HEK293 (cell line): Measurements from ENCODE around the gene NR3C2.
A peak's percentile ranks its signal among the peaks of the same experiment; 100 is the strongest.

Source experiments
- EGR2 ChIP-seq: fragments of 450-650 bp; formaldehyde crosslinking; IDR thresholded peaks from 2 replicates; pipeline ENCODE4 v1.5.1; 2016; ENCODE audit warnings: low read depth, missing biosample characterization, missing genetic modification characterization
- HOXD13 ChIP-seq: sonication (generic); formaldehyde crosslinking; IDR thresholded peaks from 2 replicates; pipeline ENCODE4 v1.8.0; 2022; ENCODE audit warnings: missing genetic modification reagents, borderline replicate concordance
- REPIN1 ChIP-seq: fragments of 450-650 bp; formaldehyde crosslinking; IDR thresholded peaks from 2 replicates; pipeline ENCODE4 v1.5.1; 2017; ENCODE audit warnings: missing biosample characterization, missing genetic modification characterization, low read depth
- ZBTB17 ChIP-seq: fragments of 450-650 bp; formaldehyde crosslinking; IDR thresholded peaks from 2 replicates; pipeline ENCODE4 v1.5.1; 2016; ENCODE audit warnings: missing biosample characterization, missing genetic modification characterization
- ZFP69B ChIP-seq: fragments of 450-650 bp; formaldehyde crosslinking; IDR thresholded peaks from 2 replicates; pipeline ENCODE4 v1.5.1; 2016; ENCODE audit warnings: missing biosample characterization, missing genetic modification characterization
- ZNF202 ChIP-seq: fragments of 450-650 bp; formaldehyde crosslinking; IDR thresholded peaks from 2 replicates; pipeline ENCODE4 v1.5.1; 2016; ENCODE audit warnings: missing biosample characterization, missing genetic modification characterization, borderline replicate concordance
- ZNF211 ChIP-seq: fragments of 450-650 bp; formaldehyde crosslinking; IDR thresholded peaks from 2 replicates; pipeline ENCODE4 v1.5.1; 2016; ENCODE audit warnings: low read depth, missing biosample characterization, missing genetic modification characterization
- ZNF24 ChIP-seq: fragments of 450-650 bp; formaldehyde crosslinking; IDR thresholded peaks from 2 replicates; pipeline ENCODE4 v1.5.1; 2016; ENCODE audit warnings: missing biosample characterization, missing genetic modification characterization
- ZNF433 ChIP-seq: fragments of 450-650 bp; formaldehyde crosslinking; IDR thresholded peaks from 2 replicates; pipeline ENCODE4 v1.5.1; 2016; ENCODE audit warnings: missing biosample characterization, missing genetic modification characterization, low read depth
- ZNF707 ChIP-seq: fragments of 450-650 bp; formaldehyde crosslinking; IDR thresholded peaks from 2 replicates; pipeline ENCODE4 v1.5.1; 2016; ENCODE audit warnings: missing biosample characterization, missing genetic modification characterization
- ZNF830 ChIP-seq: fragments of 450-650 bp; IDR thresholded peaks from 2 replicates; pipeline ENCODE4 v1.5.0; 2018; ENCODE audit warnings: missing biosample characterization, missing genetic modification characterization, low read depth, mild to moderate bottlenecking, moderate library complexity
- ZXDB ChIP-seq: fragments of 450-650 bp; formaldehyde crosslinking; IDR thresholded peaks from 2 replicates; pipeline ENCODE4 v1.5.1; 2016; ENCODE audit warnings: missing biosample characterization, missing genetic modification characterization
- TF ChIP-seq, protein P1 (sequence below): fragments of 450-650 bp; formaldehyde crosslinking; IDR thresholded peaks from 2 replicates; pipeline ENCODE4 v1.5.1; 2016; ENCODE audit warnings: missing biosample characterization, missing genetic modification characterization
- TF ChIP-seq, protein P2 (sequence below): fragments of 450-650 bp; formaldehyde crosslinking; IDR thresholded peaks from 2 replicates; pipeline ENCODE4 v1.5.0; 2017; ENCODE audit warnings: missing biosample characterization, missing genetic modification characterization, borderline replicate concordance
- TF ChIP-seq, protein P3 (sequence below): fragments of 450-650 bp; formaldehyde crosslinking; IDR thresholded peaks from 2 replicates; pipeline ENCODE4 v1.5.1; 2016; ENCODE audit warnings: missing biosample characterization, missing genetic modification characterization
- TF ChIP-seq, protein P4 (sequence below): fragments of 450-650 bp; formaldehyde crosslinking; IDR thresholded peaks from 2 replicates; pipeline ENCODE4 v1.5.1; 2016; ENCODE audit warnings: missing biosample characterization, missing genetic modification characterization
- TF ChIP-seq, protein P5 (sequence below): fragments of 450-650 bp; formaldehyde crosslinking; IDR thresholded peaks from 2 replicates; pipeline ENCODE4 v1.5.1; 2017; ENCODE audit warnings: missing biosample characterization, missing genetic modification characterization
- TF ChIP-seq, protein P6 (sequence below): fragments of 450-650 bp; formaldehyde crosslinking; IDR thresholded peaks from 2 replicates; pipeline ENCODE4 v1.5.1; 2016; ENCODE audit warnings: missing biosample characterization, missing genetic modification characterization
- TF ChIP-seq, protein P7 (sequence below): fragments of 450-650 bp; formaldehyde crosslinking; IDR thresholded peaks from 2 replicates; pipeline ENCODE4 v1.5.1; 2016; ENCODE audit warnings: missing biosample characterization, missing genetic modification characterization
- TF ChIP-seq, protein P8 (sequence below): fragments of 450-650 bp; formaldehyde crosslinking; IDR thresholded peaks from 2 replicates; pipeline ENCODE4 v1.5.1; 2016; ENCODE audit warnings: missing biosample characterization, missing genetic modification characterization

The NR3C2 gene

DNA sequence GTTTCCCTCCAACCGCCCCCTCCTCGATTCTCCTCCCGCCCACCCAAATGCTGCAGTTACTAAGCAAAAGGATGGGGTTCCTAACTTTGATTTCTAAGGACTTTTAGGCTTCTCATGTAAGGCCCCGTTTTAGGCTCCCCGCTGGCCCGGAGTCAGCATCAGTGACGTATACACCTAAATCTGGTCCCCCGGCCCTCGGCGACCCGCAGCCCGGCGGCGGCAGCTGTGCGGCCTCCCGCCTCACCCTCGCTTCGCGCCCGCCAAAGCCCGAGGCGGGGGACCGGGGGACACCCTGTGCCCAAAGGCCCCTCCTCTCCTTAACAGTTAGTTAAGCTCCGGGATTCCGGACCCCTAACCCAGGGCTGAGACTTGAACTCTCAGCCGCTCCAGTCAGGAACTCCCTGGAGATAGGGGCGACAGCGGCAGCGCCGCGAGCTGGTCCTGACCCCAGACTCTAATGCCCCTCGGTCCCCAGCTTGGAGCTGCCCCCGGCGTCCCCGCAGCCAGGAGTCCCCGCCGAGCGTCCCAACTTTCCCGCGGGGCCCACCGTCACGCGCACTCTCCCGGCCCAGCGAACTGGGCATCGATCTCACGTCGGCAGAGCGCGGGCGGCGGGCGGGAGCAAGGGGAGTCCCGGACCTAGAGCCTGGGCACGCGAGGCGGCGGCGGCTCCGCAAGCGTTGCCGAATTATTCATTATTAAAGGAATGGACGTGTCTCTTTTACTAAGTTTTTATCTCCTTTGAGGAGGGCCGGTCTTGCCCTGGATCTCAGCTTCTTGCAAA, 1.5 kb upstream of the NR3C2 start (continued):
- TF ChIP-seq, protein P1, sequence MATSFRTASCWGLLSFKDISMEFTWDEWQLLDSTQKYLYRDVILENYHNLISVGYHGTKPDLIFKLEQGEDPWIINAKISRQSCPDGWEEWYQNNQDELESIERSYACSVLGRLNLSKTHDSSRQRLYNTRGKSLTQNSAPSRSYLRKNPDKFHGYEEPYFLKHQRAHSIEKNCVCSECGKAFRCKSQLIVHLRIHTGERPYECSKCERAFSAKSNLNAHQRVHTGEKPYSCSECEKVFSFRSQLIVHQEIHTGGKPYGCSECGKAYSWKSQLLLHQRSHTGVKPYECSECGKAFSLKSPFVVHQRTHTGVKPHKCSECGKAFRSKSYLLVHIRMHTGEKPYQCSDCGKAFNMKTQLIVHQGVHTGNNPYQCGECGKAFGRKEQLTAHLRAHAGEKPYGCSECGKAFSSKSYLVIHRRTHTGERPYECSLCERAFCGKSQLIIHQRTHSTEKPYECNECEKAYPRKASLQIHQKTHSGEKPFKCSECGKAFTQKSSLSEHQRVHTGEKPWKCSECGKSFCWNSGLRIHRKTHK, result no peak
- TF ChIP-seq HOXD13 (no peak), ZNF202 (tag by site-specific recombination) (no peak), ZBTB17 (tag by site-specific recombination) (no peak), ZXDB (no peak), REPIN1 (tag by site-specific recombination) (no peak), EGR2 (tag by site-specific recombination) (peak; percentile 8; the same call in 1 of the 2 replicates), ZNF433 (tag by site-specific recombination) (no peak), ZNF24 (no peak), ZNF707 (tag by site-specific recombination) (no peak), ZNF830 (tag by site-specific recombination) (no peak), ZNF211 (tag by site-specific recombination) (no peak), ZFP69B (tag by site-specific recombination) (peak; percentile 81)
- TF ChIP-seq, protein P2, sequence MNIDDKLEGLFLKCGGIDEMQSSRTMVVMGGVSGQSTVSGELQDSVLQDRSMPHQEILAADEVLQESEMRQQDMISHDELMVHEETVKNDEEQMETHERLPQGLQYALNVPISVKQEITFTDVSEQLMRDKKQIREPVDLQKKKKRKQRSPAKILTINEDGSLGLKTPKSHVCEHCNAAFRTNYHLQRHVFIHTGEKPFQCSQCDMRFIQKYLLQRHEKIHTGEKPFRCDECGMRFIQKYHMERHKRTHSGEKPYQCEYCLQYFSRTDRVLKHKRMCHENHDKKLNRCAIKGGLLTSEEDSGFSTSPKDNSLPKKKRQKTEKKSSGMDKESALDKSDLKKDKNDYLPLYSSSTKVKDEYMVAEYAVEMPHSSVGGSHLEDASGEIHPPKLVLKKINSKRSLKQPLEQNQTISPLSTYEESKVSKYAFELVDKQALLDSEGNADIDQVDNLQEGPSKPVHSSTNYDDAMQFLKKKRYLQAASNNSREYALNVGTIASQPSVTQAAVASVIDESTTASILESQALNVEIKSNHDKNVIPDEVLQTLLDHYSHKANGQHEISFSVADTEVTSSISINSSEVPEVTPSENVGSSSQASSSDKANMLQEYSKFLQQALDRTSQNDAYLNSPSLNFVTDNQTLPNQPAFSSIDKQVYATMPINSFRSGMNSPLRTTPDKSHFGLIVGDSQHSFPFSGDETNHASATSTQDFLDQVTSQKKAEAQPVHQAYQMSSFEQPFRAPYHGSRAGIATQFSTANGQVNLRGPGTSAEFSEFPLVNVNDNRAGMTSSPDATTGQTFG (tag by site-specific recombination), result no peak
- TF ChIP-seq, protein P3, sequence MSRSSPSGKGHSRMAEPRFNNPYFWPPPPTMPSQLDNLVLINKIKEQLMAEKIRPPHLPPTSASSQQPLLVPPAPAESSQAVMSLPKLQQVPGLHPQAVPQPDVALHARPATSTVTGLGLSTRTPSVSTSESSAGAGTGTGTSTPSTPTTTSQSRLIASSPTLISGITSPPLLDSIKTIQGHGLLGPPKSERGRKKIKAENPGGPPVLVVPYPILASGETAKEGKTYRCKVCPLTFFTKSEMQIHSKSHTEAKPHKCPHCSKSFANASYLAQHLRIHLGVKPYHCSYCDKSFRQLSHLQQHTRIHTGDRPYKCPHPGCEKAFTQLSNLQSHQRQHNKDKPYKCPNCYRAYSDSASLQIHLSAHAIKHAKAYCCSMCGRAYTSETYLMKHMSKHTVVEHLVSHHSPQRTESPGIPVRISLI (tag by site-specific recombination), result no peak
- TF ChIP-seq, protein P4, sequence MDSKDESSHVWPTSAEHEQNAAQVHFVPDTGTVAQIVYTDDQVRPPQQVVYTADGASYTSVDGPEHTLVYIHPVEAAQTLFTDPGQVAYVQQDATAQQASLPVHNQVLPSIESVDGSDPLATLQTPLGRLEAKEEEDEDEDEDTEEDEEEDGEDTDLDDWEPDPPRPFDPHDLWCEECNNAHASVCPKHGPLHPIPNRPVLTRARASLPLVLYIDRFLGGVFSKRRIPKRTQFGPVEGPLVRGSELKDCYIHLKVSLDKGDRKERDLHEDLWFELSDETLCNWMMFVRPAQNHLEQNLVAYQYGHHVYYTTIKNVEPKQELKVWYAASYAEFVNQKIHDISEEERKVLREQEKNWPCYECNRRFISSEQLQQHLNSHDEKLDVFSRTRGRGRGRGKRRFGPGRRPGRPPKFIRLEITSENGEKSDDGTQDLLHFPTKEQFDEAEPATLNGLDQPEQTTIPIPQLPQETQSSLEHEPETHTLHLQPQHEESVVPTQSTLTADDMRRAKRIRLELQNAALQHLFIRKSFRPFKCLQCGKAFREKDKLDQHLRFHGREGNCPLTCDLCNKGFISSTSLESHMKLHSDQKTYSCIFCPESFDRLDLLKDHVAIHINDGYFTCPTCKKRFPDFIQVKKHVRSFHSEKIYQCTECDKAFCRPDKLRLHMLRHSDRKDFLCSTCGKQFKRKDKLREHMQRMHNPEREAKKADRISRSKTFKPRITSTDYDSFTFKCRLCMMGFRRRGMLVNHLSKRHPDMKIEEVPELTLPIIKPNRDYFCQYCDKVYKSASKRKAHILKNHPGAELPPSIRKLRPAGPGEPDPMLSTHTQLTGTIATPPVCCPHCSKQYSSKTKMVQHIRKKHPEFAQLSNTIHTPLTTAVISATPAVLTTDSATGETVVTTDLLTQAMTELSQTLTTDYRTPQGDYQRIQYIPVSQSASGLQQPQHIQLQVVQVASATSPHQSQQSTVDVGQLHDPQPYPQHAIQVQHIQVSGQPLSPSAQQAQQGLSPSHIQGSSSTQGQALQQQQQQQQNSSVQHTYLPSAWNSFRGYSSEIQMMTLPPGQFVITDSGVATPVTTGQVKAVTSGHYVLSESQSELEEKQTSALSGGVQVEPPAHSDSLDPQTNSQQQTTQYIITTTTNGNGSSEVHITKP (tag by site-specific recombination), result peak; percentile 54; the same call in 1 of the 2 replicates
- TF ChIP-seq, protein P5, sequence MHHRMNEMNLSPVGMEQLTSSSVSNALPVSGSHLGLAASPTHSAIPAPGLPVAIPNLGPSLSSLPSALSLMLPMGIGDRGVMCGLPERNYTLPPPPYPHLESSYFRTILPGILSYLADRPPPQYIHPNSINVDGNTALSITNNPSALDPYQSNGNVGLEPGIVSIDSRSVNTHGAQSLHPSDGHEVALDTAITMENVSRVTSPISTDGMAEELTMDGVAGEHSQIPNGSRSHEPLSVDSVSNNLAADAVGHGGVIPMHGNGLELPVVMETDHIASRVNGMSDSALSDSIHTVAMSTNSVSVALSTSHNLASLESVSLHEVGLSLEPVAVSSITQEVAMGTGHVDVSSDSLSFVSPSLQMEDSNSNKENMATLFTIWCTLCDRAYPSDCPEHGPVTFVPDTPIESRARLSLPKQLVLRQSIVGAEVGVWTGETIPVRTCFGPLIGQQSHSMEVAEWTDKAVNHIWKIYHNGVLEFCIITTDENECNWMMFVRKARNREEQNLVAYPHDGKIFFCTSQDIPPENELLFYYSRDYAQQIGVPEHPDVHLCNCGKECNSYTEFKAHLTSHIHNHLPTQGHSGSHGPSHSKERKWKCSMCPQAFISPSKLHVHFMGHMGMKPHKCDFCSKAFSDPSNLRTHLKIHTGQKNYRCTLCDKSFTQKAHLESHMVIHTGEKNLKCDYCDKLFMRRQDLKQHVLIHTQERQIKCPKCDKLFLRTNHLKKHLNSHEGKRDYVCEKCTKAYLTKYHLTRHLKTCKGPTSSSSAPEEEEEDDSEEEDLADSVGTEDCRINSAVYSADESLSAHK (tag by site-specific recombination), result no peak
- TF ChIP-seq, protein P6, sequence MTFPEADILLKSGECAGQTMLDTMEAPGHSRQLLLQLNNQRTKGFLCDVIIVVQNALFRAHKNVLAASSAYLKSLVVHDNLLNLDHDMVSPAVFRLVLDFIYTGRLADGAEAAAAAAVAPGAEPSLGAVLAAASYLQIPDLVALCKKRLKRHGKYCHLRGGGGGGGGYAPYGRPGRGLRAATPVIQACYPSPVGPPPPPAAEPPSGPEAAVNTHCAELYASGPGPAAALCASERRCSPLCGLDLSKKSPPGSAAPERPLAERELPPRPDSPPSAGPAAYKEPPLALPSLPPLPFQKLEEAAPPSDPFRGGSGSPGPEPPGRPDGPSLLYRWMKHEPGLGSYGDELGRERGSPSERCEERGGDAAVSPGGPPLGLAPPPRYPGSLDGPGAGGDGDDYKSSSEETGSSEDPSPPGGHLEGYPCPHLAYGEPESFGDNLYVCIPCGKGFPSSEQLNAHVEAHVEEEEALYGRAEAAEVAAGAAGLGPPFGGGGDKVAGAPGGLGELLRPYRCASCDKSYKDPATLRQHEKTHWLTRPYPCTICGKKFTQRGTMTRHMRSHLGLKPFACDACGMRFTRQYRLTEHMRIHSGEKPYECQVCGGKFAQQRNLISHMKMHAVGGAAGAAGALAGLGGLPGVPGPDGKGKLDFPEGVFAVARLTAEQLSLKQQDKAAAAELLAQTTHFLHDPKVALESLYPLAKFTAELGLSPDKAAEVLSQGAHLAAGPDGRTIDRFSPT, result no peak
- TF ChIP-seq, protein P7, sequence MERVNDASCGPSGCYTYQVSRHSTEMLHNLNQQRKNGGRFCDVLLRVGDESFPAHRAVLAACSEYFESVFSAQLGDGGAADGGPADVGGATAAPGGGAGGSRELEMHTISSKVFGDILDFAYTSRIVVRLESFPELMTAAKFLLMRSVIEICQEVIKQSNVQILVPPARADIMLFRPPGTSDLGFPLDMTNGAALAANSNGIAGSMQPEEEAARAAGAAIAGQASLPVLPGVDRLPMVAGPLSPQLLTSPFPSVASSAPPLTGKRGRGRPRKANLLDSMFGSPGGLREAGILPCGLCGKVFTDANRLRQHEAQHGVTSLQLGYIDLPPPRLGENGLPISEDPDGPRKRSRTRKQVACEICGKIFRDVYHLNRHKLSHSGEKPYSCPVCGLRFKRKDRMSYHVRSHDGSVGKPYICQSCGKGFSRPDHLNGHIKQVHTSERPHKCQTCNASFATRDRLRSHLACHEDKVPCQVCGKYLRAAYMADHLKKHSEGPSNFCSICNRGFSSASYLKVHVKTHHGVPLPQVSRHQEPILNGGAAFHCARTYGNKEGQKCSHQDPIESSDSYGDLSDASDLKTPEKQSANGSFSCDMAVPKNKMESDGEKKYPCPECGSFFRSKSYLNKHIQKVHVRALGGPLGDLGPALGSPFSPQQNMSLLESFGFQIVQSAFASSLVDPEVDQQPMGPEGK (tag by site-specific recombination), result peak; percentile 35; the same call in 1 of the 2 replicates
- TF ChIP-seq, protein P8, sequence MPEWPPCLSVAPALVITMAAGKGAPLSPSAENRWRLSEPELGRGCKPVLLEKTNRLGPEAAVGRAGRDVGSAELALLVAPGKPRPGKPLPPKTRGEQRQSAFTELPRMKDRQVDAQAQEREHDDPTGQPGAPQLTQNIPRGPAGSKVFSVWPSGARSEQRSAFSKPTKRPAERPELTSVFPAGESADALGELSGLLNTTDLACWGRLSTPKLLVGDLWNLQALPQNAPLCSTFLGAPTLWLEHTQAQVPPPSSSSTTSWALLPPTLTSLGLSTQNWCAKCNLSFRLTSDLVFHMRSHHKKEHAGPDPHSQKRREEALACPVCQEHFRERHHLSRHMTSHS (tag by site-specific recombination), result no peak
